GM12892 (cell line): ENCODE results near the gene LIPA.

Experiments used
- DNase-seq: peaks from one replicate; pipeline ENCODE4 v3.0.0; 2011; ENCODE audit not compliant: insufficient read length
- FAIRE-seq: peaks from 2 replicates; lab custom pipeline; 2011; peaks lifted over from hg19 to GRCh38; lab: Jason Lieb, UNC
- POLR2A ChIP-seq: IDR thresholded peaks from 2 replicates; pipeline ENCODE4 v1.6.1; 2011; ENCODE audit warnings: low read depth, low read length, control low read depth
- POLR2AphosphoS5 ChIP-seq: IDR thresholded peaks from 2 replicates; pipeline ENCODE4 v1.6.1; 2011; ENCODE audit warnings: low read depth, low read length, control low read depth
- TAF1 ChIP-seq: IDR thresholded peaks from 2 replicates; pipeline ENCODE4 v1.6.1; 2011; ENCODE audit warnings: low read depth, mild to moderate bottlenecking, control low read depth, low read length, borderline replicate concordance

The LIPA gene

DNA sequence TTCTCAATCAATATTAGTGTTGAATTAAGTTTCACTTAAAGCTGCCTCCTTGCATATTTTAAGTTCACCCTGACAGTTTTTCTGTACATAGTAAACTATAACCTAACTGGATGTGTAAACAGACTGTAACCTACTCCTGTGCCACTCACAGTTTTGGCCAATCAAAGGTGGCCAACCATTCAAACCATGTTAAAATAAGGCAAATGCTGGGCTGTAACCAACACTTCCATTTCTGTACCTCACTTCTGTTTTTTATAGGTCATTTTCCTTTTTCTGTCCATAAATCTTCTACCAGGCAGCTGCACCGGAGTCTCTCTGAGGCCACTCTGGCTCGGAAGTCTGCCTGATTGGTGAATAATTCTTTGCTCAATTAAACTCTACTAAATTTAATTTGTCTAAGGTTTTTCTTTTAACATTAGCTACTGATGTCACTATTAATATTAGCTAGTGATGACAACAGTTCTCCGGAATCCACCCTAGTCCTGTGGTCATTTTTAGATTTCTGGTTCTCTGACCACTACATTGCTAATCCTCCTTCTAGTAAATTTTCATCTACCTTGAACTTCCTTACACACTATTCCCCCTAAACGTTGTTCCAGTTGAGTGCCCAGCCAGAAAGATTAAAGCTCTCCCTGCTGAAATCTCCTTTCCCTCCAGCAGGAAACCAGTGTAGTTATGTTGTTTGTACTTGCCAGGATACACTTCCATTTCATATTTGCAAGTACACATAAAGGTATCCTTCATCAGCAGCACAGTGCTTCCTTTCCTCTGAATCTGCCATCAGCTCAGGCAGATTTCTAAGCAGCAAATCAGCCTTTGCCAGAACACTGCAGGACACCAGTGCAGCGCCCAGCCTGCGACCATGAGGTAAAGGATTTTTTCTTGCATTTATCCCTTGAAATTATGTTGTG, 31.7 kb upstream of the LIPA start:
- no peak for TF ChIP-seq POLR2AphosphoS5
- DNase-seq (no peak), FAIRE-seq (no peak)

DNA sequence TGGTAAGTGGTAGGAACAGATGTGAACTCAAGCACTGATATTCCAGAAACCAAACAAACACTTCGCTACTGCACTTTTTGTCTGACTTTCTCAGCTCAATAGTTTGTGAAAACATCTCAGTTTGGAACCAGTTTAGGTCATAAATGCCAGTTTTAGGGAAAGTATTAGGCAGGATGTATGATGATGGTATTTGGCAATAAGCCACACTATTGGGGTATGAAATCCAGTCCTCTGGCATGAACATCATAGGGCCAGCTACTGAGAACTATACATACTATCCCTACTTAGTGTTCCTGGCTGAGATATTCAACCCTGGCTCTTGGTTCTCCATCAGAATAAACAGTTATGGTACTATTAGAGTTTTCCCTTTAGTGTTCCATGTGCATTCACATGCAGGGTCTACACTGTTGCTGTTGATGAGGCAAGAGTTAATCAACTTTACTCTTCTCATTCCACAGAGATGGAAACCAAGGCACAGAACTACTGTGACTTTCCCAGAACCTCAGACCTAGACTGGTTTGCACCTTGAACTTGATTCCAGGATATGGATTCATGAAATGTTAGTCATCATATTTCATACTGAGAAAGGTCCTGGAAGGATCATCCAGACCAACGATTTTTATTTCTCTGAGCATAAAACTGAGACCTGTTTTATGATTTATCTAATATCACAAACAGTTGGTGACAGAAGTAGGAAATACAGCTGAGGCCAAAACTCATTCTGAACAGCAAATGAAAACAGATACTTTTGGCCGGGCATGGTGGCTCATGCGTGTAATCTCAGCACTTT, 30.2 kb upstream of the LIPA start:
- no peak for FAIRE-seq
- TF ChIP-seq POLR2A (no peak), POLR2AphosphoS5 (no peak), TAF1 (no peak)
- DNase-seq, result no peak

GRCh38 chr10:89280508-89280907, 28.9 kb upstream of the LIPA start:
- FAIRE-seq (no peak), DNase-seq (no peak)
- no peak for TF ChIP-seq TAF1
- no peak for TF ChIP-seq POLR2A
- no peak for TF ChIP-seq POLR2AphosphoS5

DNA sequence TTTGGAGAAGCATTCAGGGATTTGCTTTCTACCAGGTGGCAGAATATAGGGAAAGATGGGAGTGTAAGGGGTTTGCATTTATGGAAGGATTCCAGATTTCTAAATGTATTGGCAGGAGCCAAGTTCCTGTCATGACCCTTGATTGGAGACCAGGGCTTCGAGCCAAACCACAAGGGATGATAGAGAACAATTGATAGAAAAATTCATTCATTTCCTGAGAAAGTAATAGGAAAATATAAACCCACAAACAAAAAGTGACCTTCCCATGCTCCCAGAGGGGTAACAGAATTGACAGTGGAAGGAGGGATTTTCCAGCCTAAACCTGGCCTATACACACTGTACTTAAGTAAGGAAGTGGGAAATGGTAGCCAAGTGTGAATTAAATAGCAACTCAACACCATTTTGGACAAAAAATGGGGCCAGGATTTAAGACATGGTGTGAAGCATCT, 27.9 kb upstream of the LIPA start:
- no peak for FAIRE-seq

GRCh38 chr10:89278900-89279392, 27.4 kb upstream of the LIPA start:
- no peak for FAIRE-seq
- DNase-seq, result no peak

More for the DNA sequence above, 27.9 kb upstream of the LIPA start:
- no peak for DNase-seq
- TF ChIP-seq TAF1, result no peak
- TF ChIP-seq POLR2A, result no peak
- TF ChIP-seq POLR2AphosphoS5, result no peak

DNA sequence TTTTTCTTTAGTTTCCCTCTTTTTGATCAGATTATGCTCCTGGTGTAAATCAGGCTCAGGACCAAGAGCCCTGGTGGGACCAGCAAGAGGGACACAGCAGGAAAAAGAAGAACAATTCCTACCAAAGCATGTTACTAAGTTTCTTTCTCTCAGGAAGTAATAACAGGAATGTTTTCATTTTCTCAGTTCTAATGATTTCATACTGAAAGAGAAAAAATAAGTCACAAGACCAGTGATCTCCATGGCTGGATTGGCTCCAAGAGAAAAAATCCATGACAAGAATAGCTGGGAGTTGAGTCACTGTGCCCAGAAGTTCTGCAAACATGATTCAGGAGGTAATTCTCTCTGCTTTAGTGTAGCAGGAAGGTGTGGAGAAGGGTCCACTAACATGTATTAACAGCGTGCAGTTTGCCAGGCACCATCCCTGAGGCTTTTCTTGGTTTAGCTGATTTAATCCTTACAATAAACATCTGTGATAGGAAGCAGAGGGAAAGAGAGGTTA, 26.5 kb upstream of the LIPA start:
- no peak for DNase-seq
- TF ChIP-seq POLR2AphosphoS5 (no peak), POLR2A (no peak), TAF1 (no peak)
- no peak for FAIRE-seq

More at GRCh38 chr10:89278900-89279392, 27.4 kb upstream of the LIPA start:
- TF ChIP-seq POLR2AphosphoS5 (no peak), POLR2A (no peak), TAF1 (no peak)

DNA sequence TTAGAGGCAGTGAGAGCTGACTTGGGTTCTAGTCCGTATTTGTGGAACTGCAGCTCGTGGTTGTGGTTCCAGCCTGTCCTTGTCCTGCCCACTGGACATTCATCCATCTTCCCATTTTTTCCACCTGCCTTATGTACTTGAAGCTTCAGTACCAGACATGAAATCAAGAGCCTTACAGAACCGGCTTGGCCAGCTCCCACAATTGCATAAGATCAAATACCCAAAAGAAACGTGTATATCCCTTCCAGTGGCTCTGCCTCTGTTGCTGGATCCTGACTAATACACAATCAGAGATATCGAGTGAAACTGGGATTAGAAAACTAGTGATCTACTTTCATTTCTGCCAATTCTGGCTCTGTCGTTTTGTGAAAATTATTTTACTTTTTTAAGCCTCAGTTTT, 23.8 kb upstream of the LIPA start:
- FAIRE-seq (no peak), DNase-seq (no peak)
- TF ChIP-seq TAF1, result no peak

GRCh38 chr10:89274928-89275327, 23.4 kb upstream of the LIPA start:
- DNase-seq (no peak), FAIRE-seq (no peak)
- no peak for TF ChIP-seq TAF1

GRCh38 chr10:89273680-89274079, 22.1 kb upstream of the LIPA start:
- no peak for FAIRE-seq

DNA sequence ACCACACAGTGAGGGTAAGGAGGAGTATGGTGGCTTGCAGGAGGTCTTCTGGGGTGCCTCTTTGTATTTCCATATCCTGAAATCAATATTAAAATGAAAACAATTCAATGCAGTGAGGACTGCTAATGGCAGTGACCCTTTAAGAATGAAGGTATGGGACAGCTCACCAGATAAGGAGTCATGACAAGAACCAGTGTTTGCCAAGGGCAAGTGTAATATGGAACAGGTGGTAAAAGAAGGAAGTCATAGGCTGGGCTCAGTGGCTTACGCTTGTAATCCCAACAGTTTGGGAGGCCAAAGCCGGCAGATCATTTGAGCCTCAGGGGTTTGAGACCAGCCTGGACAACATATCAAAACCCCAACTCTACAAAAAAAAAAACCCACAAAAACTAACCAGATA, 20.0 kb upstream of the LIPA start:
- TF ChIP-seq POLR2AphosphoS5, result no peak
- TF ChIP-seq TAF1, result no peak
- TF ChIP-seq POLR2A, result no peak
- FAIRE-seq (no peak), DNase-seq (no peak)

More at GRCh38 chr10:89273680-89274079, 22.1 kb upstream of the LIPA start:
- TF ChIP-seq POLR2A (no peak), POLR2AphosphoS5 (no peak), TAF1 (no peak)
- no peak for DNase-seq

GRCh38 chr10:89270153-89270483, 18.5 kb upstream of the LIPA start:
- no peak for DNase-seq
- TF ChIP-seq POLR2AphosphoS5 (no peak), TAF1 (no peak), POLR2A (no peak)
- no peak for FAIRE-seq

DNA sequence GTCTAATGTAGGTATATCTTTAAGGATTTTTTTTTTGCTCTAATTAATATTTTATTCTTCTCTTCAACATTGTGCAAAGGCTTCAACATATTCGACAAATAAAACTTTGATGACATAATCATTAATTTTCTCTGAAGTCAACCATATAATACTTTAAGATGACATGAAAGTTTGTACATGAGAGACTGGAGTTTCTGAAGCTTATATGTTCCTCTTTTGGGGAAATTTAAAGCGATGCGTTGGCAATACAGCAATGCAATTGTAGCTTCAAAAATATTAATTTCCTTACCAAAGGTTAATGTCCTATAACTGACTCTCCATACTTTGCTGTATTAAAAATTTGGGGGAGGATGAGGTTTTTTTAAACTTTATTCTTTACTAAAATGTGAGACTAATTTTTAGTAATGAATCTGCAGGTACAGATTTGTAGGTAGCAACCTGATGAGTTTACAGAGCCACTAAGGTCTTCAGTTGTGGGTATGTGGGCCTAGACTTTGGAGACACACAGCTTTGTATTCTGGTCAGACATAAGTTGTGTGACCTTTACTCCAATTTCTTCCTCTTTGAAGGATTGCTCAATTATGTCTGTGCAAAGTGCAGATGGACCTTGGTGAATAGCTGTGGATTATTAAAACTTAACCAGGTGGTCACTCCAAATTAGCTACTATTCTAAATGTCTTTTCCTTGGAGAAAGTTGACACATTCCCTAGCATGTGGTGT, 18.0 kb upstream of the LIPA start:
- DNase-seq (no peak), FAIRE-seq (no peak)
- TF ChIP-seq POLR2A (no peak), POLR2AphosphoS5 (no peak), TAF1 (no peak)
